Inferior parietal cortex (tissue), 1 donor: ENCODE measurements around the gene APLP1.
A peak's percentile ranks its signal among the peaks of the same experiment; 100 is the strongest.
"Not testable (repeated sequence)": the region's sequence is repeated elsewhere in the genome, so short reads cannot be mapped to it uniquely, and the experiment has no call there.

ENCODE experiments used
- DNase-seq: peaks from one replicate; pipeline ENCODE4 v3.0.0-alpha.2; 2016; ENCODE audit errors: extremely low spot score

The APLP1 gene

GRCh38 chr19:35852029-35852780 is 16.2 kb upstream of the APLP1 start, which contains the start of gene NPHS1:
NPHS1 (minus strand) TSS chr19:35852504; CDS start chr19:35851837, 667 bp downstream.
- no peak for DNase-seq

GRCh38 chr19:35853038-35853756 is 15.2 kb upstream of the APLP1 start:
- DNase-seq = no peak

- no peak for DNase-seq
Observed at GRCh38 chr19:35856546-35857149, 11.7 kb upstream of the APLP1 start, which contains the start of gene KIRREL2. KIRREL2 (plus strand) TSS chr19:35856911; CDS start chr19:35857120, 209 bp downstream.

GRCh38 chr19:35858311-35858710 is 10.1 kb upstream of the APLP1 start:
- no peak for DNase-seq

- no peak for DNase-seq
Observed at GRCh38 chr19:35859414-35859813, 9.0 kb upstream of the APLP1 start.

- DNase-seq = no peak
Observed at GRCh38 chr19:35860436-35860817, 7.9 kb upstream of the APLP1 start.

- no peak for DNase-seq
Observed at GRCh38 chr19:35860818-35861639, 7.3 kb upstream of the APLP1 start.

GRCh38 chr19:35861640-35862160 is 6.7 kb upstream of the APLP1 start:
- DNase-seq = no peak

- DNase-seq = no peak
Observed at GRCh38 chr19:35862528-35862927, 5.8 kb upstream of the APLP1 start.

GRCh38 chr19:35863018-35863417 is 5.4 kb upstream of the APLP1 start:
- DNase-seq = no peak

- no peak for DNase-seq
Observed at GRCh38 chr19:35868823-35869326, 501 bp downstream of the APLP1 start.

GRCh38 chr19:35869327-35870123 is 1.2 kb downstream of the APLP1 start:
- peak; percentile 83 for DNase-seq

- DNase-seq = not testable (repeated sequence)
Observed at GRCh38 chr19:35870124-35870736, 1.9 kb downstream of the APLP1 start.

GRCh38 chr19:35870798-35871197 is 2.4 kb downstream of the APLP1 start:
- DNase-seq = no peak

- no peak for DNase-seq
Observed at GRCh38 chr19:35871611-35872010, 3.2 kb downstream of the APLP1 start.

- DNase-seq = no peak
Observed at GRCh38 chr19:35872180-35872579, 3.8 kb downstream of the APLP1 start.

GRCh38 chr19:35874392-35874930 is 6.1 kb downstream of the APLP1 start:
- DNase-seq = no peak

GRCh38 chr19:35879068-35879467 is 10.7 kb downstream of the APLP1 start:
- no peak for DNase-seq

- peak; percentile 74 for DNase-seq
Observed at GRCh38 chr19:35879770-35880317, 11.5 kb downstream of the APLP1 start.
